CD14-positive monocyte (primary cell): ENCODE data around the gene DDX27. TPM values are rescaled to one million over a fixed set of nuclear protein-coding genes. Genes with fewer than 3 reads are reported as not detected.

ENCODE experiments used
- DNase-seq, 3 donors: peaks; one replicate each; pipeline ENCODE4 v3.0.0-alpha.2; 2011 to 2022
- H2AFZ ChIP-seq: 2 replicates; pipeline ENCODE4 v1.6.0; 2012; ENCODE audit warnings: mild to moderate bottlenecking, low read depth, low read length, inconsistent platforms; ENCODE audit not compliant: insufficient read depth, poor library complexity, severe bottlenecking
- H3K27ac ChIP-seq, 2 donors: 1 replicate in 1 of 2; 2 replicates in 1 of 2; pipeline ENCODE4 v1.5.1; 2012 to 2013; ENCODE audit warnings: low read length in 2 of 2, control low read depth in 1 of 2, inconsistent platforms in 1 of 2, low read depth in 1 of 2, mild to moderate bottlenecking in 1 of 2
- H3K27me3 ChIP-seq, 2 donors: one replicate each; pipeline versions ENCODE4 v1.6.0 to v1.6.1; 2011 to 2013; ENCODE audit warnings: low read length in 2 of 2; ENCODE audit not compliant: control insufficient read depth in 2 of 2, insufficient read depth in 2 of 2
- H3K36me3 ChIP-seq, 2 donors: replicated peaks in 1 of 2; 1 replicate in 1 of 2; 2 replicates in 1 of 2; pipeline versions ENCODE4 v1.5.1 to v1.6.1; 2012 to 2013; ENCODE audit warnings: low read length in 2 of 2, control low read depth in 1 of 2, inconsistent platforms in 1 of 2, mild to moderate bottlenecking in 1 of 2; ENCODE audit not compliant: insufficient read depth in 2 of 2, control insufficient read depth in 1 of 2
- H3K4me1 ChIP-seq, 2 donors: 1 replicate in 1 of 2; 2 replicates in 1 of 2; pipeline versions ENCODE4 v1.5.1 to v1.6.1; 2012 to 2013; ENCODE audit warnings: low read length in 2 of 2, control low read depth in 1 of 2, inconsistent platforms in 1 of 2, mild to moderate bottlenecking in 1 of 2, moderate library complexity in 1 of 2; ENCODE audit not compliant: insufficient read depth in 2 of 2, control insufficient read depth in 1 of 2
- H3K4me2 ChIP-seq: replicated peaks from 2 replicates; pipeline ENCODE3; 2012; ENCODE audit warnings: low read length, moderate library complexity, mild to moderate bottlenecking; ENCODE audit not compliant: poor library complexity, severe bottlenecking; ENCODE audit errors: extremely low read depth
- H3K4me3 ChIP-seq, 3 experiments: fragments of 200-600 bp in 1 of 3; sonication (generic) in 1 of 3; replicated peaks in 1 of 3; 1 replicate in 2 of 3; 2 replicates in 1 of 3; pipeline ENCODE4 v1.5.1; 2011 to 2013; ENCODE audit warnings: low read length in 3 of 3, mild to moderate bottlenecking in 3 of 3, control low read depth in 2 of 3, low read depth in 2 of 3, inconsistent platforms in 1 of 3, moderate library complexity in 1 of 3
- H3K79me2 ChIP-seq: 2 replicates; pipeline ENCODE4 v1.6.0; 2012; ENCODE audit warnings: mild to moderate bottlenecking, control low read depth, inconsistent platforms, low read length, moderate library complexity; ENCODE audit not compliant: insufficient read depth
- H3K9ac ChIP-seq: 2 replicates; pipeline ENCODE4 v1.6.0; 2017; ENCODE audit warnings: low read length, mild to moderate bottlenecking; ENCODE audit not compliant: insufficient read depth, poor library complexity, severe bottlenecking
- H3K9me3 ChIP-seq, 2 donors: replicated peaks in 1 of 2; 1 replicate in 1 of 2; 2 replicates in 1 of 2; pipeline versions ENCODE4 v1.5.1 to v1.6.1; 2012 to 2013; ENCODE audit warnings: low read length in 2 of 2, control low read depth in 1 of 2; ENCODE audit not compliant: control insufficient read depth in 1 of 2, insufficient read depth in 1 of 2
- H4K20me1 ChIP-seq: 2 replicates; pipeline ENCODE4 v1.6.0; 2012; ENCODE audit warnings: mild to moderate bottlenecking, low read length, control low read depth, moderate library complexity; ENCODE audit not compliant: insufficient read depth
- H3K27ac Mint-ChIP-seq, 7 donors: one replicate each; pipeline ENCODE4 v1.8.0; 2020; ENCODE audit warnings: mild to moderate bottlenecking in 7 of 7, mixed read lengths in 7 of 7, moderate library complexity in 6 of 7, inconsistent platforms in 2 of 7
- H3K27me3 Mint-ChIP-seq, 3 donors: one replicate each; pipeline ENCODE4 v1.8.0; 2021 to 2022; ENCODE audit warnings: low read depth in 3 of 3, mild to moderate bottlenecking in 3 of 3, mixed read lengths in 3 of 3, moderate library complexity in 3 of 3, inconsistent platforms in 1 of 3
- H3K36me3 Mint-ChIP-seq, 2 donors: one replicate each; pipeline ENCODE4 v1.8.0; 2020; ENCODE audit warnings: mixed read lengths in 2 of 2, inconsistent platforms in 1 of 2, mild to moderate bottlenecking in 1 of 2
- H3K4me1 Mint-ChIP-seq: one replicate; pipeline ENCODE4 v1.8.0; 2020; ENCODE audit warnings: mild to moderate bottlenecking, mixed read lengths
- H3K4me3 Mint-ChIP-seq, 2 donors: one replicate each; pipeline ENCODE4 v1.8.0; 2020; ENCODE audit warnings: mild to moderate bottlenecking in 2 of 2, mixed read lengths in 2 of 2, moderate library complexity in 1 of 2
- H3K9me3 Mint-ChIP-seq, 7 donors: one replicate each; pipeline ENCODE4 v1.8.0; 2020 to 2022; ENCODE audit warnings: mixed read lengths in 7 of 7, mild to moderate bottlenecking in 6 of 7, moderate library complexity in 6 of 7, inconsistent platforms in 2 of 7
- CTCF ChIP-seq: fragments of 200-600 bp; IDR thresholded peaks from one replicate; pipeline ENCODE4 v1.8.0; 2022; ENCODE audit warnings: antibody characterized with exemption, mild to moderate bottlenecking
- WGBS: methylation state at CpG from one replicate; pipeline ENCODE4 v1.1.5; 2013; ENCODE audit warnings: missing lambda C conversion rate; ENCODE audit not compliant: insufficient coverage; 5-methylcytosine and 5-hydroxymethylcytosine counted together
- intact Hi-C, 2 donors: fragments of 100-400 bp; cut with micrococcal nuclease; formaldehyde crosslinking; loops; one replicate each; pipeline versions ENCODE4 v1.15.0 to v1.15.1; 2023
- polyA plus RNA-seq, 3 donors: library from polyadenylated mRNA; depleted of rRNA in 1 of 3; unstranded in 2 of 3; stranded (reverse) in 1 of 3; fragments of 300-500 nt in 2 of 3; fragments of >200 nt in 1 of 3; fragmentation: Illumina TruSeq in 2 of 3; gene quantifications; 1 replicate in 2 of 3; 2 replicates in 1 of 3; pipeline ENCODE4 v1.2.3, GENCODE V29; 2012 to 2021

The DDX27 gene
- polyA plus RNA-seq, 3 donors: 13.8 to 31.5 (median 17.7) TPM

GRCh38 chr20:49268600-49269365 lies 49.6 kb downstream of the DDX27 start:
- H3K4me3 ChIP-seq: peak overlapping the region in 1 of 3 experiments; percentile 27
- Mint-ChIP-seq H3K36me3 (peaks cover 67 to 90% of the 10 kb centered on the region in 2 donors), H3K27me3 (peaks cover 0 to 2% (median 1%) of the 10 kb centered on the region in 3 donors), H3K27ac (peak overlapping the region in 4 of 7 donors; percentile 2 to 61 (median 24)), H3K4me1 (peaks cover 50% of the 10 kb centered on the region), H3K9me3 (peaks cover 0 to 3% (median 0%) of the 10 kb centered on the region in 7 donors), H3K4me3 (peak overlapping the region; percentile 27 to 54)
- no peak overlapping the region for H2AFZ ChIP-seq
- H3K79me2 ChIP-seq: peaks cover 93% of the 10 kb centered on the region
- H3K36me3 ChIP-seq: peaks cover 68 to 85% of the 10 kb centered on the region in 2 donors
- H4K20me1 ChIP-seq: peaks cover 100% of the 10 kb centered on the region
- TF ChIP-seq CTCF: no peak
- no peaks in the 10 kb centered on the region for H3K27me3 ChIP-seq
- intact Hi-C loops: no loop called here
- no peaks in the 10 kb centered on the region for H3K9me3 ChIP-seq
- H3K4me2 ChIP-seq: peak overlapping the region; percentile 29
- H3K4me1 ChIP-seq: peaks cover 10 to 41% of the 10 kb centered on the region in 2 donors
- no peak for DNase-seq
- peak overlapping the region; percentile 4 for H3K9ac ChIP-seq
- no peak overlapping the region for H3K27ac ChIP-seq
- no CpG with 5 or more reads among the region's 1 CpG for WGBS

- peaks cover 50% of the 10 kb centered on the region for H3K4me1 Mint-ChIP-seq
- H3K9me3 Mint-ChIP-seq: peaks cover 0 to 3% (median 0%) of the 10 kb centered on the region in 7 donors
- peak overlapping the region in 1 of 2 donors; percentile 19 for H3K4me3 Mint-ChIP-seq
- Histone ChIP-seq H2AFZ (no peak overlapping the region), H3K36me3 (peaks cover 59 to 76% of the 10 kb centered on the region in 2 donors), H3K4me1 (peaks cover 10 to 42% of the 10 kb centered on the region in 2 donors), H3K9ac (no peak overlapping the region), H3K4me3 (no peak overlapping the region), H3K79me2 (peaks cover 99% of the 10 kb centered on the region), H3K27me3 (no peaks in the 10 kb centered on the region), H4K20me1 (peaks cover 95% of the 10 kb centered on the region), H3K27ac (peak overlapping the region in 1 of 2 donors; percentile 32), H3K4me2 (peak overlapping the region; percentile 1), H3K9me3 (no peaks in the 10 kb centered on the region)
- DNase-seq: no peak
- peak overlapping the region in 3 of 7 donors; percentile 51 to 74 (median 66) for H3K27ac Mint-ChIP-seq
- peaks cover 0 to 1% (median 0%) of the 10 kb centered on the region in 3 donors for H3K27me3 Mint-ChIP-seq
- no peak for TF ChIP-seq CTCF
- H3K36me3 Mint-ChIP-seq: peaks cover 60 to 88% of the 10 kb centered on the region in 2 donors
- 97% methylated on average over 7 of the region's 7 CpGs for WGBS
- intact Hi-C loops: loop anchor here in 1 of 2 donors (5.0 kb wide), 1 partner anchor 48 kb away; no protein-coding TSS in a partner anchor
These were observed 51.0 kb downstream of the DDX27 start for GRCh38 chr20:49270177-49270576.
